GM19468 (cell line): Measurements from ENCODE around the gene DCTN2.
"Not testable (repeated sequence)": the region's sequence is repeated elsewhere in the genome, so short reads cannot be mapped to it uniquely, and the experiment has no call there.

ENCODE experiments used
- ATAC-seq: cut with Tn5 transposase; IDR thresholded peaks from one replicate; pipeline ENCODE4 v1.9.1; 2021; ENCODE audit warnings: mild to moderate bottlenecking, moderate library complexity, moderate number of reproducible peaks; ENCODE audit not compliant: unreplicated experiment; ENCODE audit errors: extremely low read depth

Gene DCTN2

DNA sequence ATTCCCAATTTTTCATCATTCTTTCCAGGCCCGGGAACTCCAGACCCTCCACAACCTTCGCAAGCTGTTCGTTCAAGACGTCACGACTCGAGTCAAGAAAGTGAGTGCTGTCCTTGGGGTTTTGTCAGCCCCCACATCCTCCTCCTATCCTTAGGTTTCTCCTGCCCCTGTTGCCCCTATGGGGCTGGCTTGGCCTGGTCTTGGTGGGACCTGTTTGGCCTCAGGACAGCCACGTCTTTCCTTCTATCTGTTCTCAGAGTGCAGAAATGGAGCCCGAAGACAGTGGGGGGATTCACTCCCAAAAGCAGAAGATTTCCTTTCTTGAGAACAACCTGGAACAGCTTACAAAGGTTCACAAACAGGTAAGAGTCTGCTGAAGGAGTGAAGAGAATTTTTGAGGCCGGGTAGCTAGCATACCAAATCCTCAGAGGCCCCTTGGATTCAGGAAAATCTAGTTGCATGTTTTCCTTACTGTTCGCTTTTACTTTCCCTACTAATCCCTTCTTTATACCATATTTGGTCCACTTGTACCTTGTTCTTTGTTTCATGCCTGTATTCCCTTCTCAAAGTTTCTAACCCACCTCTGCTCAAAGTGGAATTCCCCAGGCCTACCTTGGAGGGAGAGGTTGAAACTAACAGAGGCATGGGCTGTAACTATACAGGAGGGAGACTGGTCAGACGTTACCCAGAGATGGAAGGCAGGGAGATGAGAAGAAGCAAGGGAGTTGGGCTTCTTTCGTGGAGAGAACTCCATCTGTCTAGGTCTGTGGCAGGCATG lies 31.2 kb upstream of the DCTN2 start:
- ATAC-seq = no peak

GRCh38 chr12:57576613-57577160 lies 29.7 kb upstream of the DCTN2 start:
- no peak for ATAC-seq

DNA sequence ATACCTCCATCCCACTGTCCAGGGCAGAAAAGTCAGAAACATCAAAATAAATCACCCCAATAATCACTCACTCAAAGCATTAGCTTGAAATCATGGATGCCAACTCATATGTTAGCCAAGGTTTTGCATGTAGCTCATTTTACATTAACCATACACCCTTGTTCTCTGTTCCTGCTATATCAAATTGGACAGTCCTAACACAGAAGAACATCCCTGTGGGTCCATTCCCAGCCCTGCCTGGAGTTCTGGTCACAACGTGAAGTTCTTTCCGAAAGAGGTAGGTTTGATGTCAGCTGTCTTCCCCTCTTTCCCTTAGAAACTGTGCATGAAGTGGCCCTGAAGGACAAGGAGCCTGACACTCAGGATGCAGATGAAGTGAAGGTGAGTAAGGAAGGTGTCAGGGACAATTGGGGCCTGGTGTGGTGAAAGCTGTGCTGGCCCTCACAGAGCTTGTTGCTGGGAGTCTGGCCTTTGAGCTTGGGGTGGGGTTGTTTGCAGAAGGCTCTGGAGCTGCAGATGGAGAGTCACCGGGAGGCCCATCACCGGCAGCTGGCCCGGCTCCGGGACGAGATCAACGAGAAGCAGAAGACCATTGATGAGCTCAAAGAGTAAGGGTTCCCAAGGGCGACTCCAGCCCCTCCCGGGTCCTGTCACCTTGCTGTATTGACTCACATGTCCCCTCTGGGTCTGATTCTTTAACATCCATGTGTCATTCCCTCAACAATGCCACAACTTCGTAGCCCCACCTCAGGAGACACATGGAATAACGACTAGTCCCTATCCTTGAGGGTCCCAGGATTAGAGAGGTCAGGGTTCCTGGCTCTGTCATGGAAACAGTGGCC lies 29.0 kb upstream of the DCTN2 start:
- no peak for ATAC-seq

DNA sequence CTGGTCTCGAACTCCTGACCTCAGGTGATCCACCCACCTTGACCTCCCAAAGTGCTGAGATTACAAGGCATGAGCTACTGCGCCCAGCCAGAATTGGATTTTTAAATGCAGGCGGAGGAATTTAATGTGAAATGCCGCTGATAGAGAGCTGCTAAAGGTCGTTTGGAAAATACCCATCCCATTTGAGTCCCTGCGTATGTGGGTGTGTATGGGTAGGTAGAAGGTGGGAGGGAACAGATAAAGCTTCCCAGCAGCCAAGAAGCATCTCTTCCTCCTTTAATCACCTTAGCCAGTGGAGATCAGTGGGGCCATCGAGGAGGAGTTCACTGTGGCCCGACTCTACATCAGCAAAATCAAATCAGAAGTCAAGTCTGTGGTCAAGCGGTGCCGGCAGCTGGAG lies 27.8 kb upstream of the DCTN2 start:
- ATAC-seq = no peak

- no peak for ATAC-seq
These were observed 25.2 kb upstream of the DCTN2 start for GRCh38 chr12:57571926-57572762.

GRCh38 chr12:57570438-57570837 lies 23.4 kb upstream of the DCTN2 start:
- ATAC-seq = not testable (repeated sequence)

DNA sequence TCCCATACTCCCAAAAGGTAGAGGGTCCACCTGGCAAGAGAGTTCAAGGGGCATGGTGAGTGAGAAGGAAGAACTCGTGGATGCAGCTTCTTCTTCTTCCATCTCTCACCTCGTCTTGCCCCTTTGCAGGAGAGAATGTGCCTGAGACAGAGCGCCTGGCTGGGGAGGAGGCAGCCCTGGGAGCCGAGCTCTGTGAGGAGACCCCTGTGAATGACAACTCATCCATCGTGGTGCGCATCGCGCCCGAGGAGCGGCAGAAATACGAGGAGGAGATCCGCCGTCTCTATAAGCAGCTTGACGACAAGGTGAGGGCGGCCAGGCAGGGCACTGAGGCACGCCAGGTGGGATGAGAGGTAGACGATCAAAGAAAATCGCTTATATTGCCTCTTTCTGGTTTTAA lies 22.9 kb upstream of the DCTN2 start:
- no peak for ATAC-seq

DNA sequence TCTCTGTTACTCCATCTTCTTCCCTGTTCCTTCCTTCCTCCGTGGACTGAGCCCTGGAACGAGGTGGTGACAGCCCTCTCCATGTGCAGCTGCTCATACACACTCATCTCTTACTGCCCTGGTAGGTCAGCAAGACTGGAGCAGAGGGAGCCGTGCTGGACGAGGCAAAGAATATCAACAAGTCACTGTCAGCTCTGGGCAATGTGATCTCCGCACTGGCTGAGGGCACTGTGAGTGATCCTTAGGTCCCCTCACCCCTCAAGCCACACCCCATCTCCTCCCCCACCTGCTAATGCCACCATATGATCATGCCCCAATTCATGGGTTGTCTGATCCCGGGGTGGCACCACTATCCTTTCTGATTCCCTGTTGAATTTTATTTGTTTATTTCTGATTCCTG lies 21.8 kb upstream of the DCTN2 start:
- no peak for ATAC-seq

- no peak for ATAC-seq
These were observed 17.3 kb upstream of the DCTN2 start for GRCh38 chr12:57564178-57564740.

DNA sequence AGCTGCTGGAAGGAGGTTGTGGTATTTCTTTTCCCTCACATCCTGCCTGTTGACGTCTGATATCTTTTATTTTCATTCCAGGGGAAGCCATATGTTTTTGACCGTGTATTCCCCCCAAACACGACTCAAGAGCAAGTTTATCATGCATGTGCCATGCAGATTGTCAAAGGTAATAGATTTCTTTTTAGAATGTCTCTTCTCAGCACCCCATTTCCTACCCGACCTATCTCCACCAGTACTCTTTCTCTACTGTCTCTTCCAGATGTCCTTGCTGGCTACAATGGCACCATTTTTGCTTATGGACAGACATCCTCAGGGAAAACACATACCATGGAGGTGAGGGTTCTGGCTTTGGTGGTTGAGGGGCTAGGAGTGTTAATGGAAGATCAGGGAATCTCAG lies 16.4 kb upstream of the DCTN2 start:
- no peak for ATAC-seq

- ATAC-seq = not testable (repeated sequence)
These were observed 14.1 kb upstream of the DCTN2 start for GRCh38 chr12:57561117-57561516.

DNA sequence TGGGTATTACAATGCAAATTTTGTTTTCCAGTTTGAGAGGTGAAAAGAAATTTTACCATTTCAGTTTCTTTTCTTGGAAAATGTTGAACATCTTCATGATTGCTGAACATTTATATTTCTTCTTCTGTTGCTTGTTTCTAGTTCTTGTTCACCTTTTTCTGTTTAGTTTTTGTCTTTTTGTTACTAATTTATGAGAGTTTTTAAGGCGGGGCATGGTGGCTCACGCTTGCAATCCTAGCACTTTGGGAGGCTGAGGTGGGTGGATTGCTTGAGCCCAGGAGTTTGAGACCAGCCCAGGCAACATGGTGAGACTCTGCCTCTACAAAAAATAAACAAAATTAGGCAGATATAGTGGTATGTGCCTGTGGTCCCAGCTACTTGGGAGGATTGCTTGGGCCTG lies 13.5 kb upstream of the DCTN2 start:
- ATAC-seq = no peak

- ATAC-seq = no peak
These were observed 11.9 kb upstream of the DCTN2 start for GRCh38 chr12:57558864-57559263.

GRCh38 chr12:57554897-57555296 lies 7.9 kb upstream of the DCTN2 start:
- no peak for ATAC-seq

GRCh38 chr12:57554453-57554852 lies 7.5 kb upstream of the DCTN2 start:
- ATAC-seq = no peak

GRCh38 chr12:57553343-57554202 lies 6.6 kb upstream of the DCTN2 start:
- no peak for ATAC-seq

- ATAC-seq = no peak
These were observed 5.9 kb upstream of the DCTN2 start for GRCh38 chr12:57552835-57553313.

DNA sequence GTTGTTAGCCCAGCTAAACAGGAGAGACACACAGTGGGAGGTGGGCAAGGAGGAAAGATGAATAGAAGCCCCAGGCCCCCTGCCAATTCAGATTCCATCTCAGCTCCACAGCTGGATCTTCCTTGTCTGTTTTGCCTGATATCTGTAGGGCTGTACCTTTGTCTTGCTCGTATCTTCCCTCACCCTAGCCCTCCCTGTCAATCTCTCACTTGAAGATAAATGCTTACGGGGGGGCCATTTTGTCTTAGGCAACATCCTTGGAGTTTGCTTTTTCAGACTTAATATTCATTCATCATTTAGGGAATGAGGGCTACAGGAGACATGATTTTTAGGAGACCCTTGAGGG lies 5.3 kb upstream of the DCTN2 start:
- no peak for ATAC-seq

GRCh38 chr12:57551637-57552305 lies 4.8 kb upstream of the DCTN2 start:
- ATAC-seq = no peak
